HS-5 (cell line): ENCODE measurements around the gene DRGX.

Experiments
- DNase-seq: peaks from one replicate; pipeline ENCODE4 v3.0.0-alpha.2; 2012; ENCODE audit warnings: low read depth

The DRGX gene

DNA sequence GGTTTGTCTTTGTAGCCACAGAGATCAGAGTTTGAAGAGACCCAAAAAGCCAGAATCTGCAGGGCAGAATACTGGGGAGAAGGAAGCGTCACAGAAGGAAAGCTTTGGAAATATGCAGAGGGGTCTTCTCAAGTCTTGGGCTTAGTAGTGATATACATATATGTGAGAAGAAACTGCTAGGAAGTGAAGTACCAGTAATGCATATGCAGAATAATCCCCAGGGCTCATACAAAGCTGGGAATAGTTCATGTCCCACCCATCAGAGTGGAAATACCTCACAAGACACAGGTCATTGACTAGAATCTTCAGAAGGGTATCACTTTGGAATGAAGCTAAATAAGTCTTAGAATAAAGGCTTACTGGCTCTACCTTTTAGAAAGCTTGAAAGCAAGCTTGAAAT is 57.3 kb downstream of the DRGX start:
- DNase-seq: no peak

DNA sequence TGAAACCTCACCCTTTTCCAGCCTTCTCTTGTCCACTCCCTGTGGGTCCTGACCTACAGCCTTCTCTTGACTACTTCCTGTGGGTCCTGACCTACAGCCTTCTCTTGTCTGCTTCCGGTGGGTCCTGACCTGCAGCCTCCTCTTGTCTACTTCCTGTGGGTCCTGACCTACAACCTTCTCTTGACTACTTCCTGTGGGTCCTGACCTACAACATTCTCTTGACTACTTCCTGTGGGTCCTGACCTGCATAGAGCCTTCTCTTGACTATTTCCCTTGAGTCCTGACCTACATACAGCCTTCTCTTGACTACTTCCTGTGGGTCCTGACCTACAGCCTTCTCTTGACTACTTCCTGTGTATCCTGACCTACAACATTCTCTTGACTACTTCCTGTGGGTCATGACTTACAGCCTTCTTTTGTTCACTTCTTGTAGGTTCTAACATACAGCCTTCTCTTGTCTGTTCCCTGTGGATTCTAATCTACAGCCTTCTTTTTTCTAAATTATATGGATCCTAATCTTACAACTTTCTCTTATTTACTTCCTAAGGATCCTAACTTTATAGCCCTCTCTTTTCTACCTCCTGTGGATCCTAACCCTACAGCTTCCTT is 60.4 kb downstream of the DRGX start:
- no peak for DNase-seq

DNA sequence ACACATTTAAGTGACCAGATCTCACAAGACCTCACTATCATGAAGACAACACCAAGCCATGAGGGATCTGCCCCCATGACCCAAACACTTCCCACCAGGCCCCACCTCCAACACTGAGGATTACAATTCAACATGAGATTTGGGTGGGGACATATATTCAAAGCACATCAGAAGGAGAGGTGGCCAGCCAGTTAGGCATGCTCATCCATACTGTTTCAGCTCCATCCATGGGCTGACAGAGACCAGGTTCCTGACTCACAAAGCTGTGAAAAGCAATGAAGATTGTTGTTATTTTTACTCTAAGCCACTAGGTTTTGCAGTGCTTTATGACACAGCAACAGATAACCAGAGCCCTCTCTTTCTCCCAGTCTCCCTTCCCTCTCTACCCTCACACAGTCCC is 60.9 kb downstream of the DRGX start:
- DNase-seq: no peak

DNA sequence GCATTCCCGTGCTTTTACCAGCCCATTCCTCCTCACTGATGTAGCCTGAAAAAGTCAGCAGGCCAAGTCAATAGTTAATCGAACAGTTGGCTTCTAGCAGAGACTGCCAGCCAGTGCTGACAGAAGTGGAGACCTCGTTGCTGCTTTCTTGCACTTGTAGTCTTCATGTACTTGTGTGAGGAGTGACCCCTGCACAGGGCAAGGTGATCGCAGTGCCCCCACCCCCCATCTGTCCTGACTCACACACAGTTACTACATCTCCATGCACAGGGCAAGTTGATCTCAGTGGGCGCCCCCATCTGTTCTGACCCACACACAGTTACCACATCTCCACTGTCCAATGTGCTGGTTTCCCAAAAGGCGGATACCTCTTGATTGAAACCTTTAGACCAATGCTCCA is 62.7 kb downstream of the DRGX start:
- no peak for DNase-seq

DNA sequence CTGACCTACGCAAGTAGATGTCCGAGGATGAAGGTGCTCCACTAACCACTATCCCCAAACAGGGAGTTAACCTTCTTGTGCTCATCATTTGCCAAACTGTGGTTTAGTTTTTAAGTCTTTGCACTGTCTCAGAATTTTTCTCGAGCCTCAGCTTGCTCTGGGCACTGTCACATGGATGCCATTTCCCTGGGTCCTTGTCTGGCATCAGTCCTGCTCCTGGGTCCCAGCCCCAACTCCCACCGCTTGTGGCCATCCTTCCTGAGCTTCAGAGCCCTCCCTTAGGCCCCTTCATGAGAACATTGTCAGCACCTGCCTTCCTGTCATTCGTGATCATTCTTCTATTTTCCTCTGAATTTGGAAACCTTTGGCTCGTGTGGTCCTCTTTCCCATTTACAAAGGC is 63.1 kb downstream of the DRGX start:
- no peak for DNase-seq

DNA sequence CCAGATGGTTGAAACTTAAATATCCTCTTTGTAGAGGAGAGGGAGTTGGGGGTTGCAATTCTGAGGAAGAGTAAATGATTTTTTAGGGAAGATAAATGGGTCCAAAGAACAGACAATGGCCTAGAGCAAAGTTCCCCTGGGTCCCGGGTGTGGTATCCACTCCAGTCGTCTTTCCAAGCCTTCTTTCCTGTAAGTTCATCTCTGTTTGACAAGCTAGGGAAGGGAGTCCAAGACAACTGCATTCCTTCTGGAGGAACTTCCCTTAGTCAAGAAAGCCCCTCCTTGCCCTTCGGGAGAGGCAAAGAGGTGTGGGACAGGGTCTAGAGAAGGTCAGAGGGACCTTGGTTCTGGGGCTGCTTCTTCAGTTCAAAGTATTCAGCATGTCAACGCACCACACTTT is 63.6 kb downstream of the DRGX start:
- DNase-seq: no peak

DNA sequence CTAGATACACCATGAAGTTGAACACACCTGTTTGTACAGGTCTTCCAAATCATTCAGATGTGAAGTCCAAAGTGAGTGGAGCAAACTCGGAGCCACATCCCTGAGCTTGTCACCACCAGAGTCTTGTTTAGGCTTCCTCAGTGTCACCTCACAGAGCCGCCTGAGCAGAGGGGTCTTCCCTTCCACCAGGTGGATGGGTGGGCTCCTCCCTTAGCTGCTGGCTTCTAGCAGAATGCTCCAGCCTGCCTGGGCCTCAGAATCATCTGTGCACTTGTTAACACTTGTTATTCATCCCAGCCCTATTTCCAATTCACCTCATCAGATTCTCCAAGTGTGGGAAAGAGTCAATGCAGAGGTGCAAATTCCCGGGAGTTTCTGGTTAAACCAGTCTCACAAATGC is 64.5 kb downstream of the DRGX start:
- DNase-seq: no peak

DNA sequence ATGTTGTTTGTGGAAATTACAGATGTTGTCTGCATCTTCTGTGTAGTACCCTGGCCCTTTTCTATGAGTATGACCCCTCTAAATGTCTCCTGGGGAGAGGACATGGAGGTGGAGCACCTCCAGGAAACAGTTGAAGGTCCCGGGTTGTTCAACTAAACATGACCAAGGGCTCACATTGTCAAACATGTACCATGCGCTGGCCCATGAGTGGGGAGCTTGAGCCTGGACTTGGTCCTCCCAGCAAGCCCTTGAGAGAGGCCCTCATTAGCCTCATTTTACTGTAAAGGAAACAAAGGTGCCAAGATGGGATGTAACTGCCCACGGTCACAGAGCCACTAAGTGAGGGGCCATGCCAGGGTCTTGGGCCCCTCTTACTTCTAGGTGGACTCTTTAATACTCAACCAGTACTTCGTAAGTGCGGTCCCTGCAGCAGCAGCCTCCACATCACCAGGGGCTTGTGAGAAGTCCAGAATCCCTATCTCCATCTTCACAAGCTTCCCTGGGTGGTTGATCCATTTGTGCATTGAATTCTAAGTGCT is 65.7 kb downstream of the DRGX start:
- DNase-seq: no peak

DNA sequence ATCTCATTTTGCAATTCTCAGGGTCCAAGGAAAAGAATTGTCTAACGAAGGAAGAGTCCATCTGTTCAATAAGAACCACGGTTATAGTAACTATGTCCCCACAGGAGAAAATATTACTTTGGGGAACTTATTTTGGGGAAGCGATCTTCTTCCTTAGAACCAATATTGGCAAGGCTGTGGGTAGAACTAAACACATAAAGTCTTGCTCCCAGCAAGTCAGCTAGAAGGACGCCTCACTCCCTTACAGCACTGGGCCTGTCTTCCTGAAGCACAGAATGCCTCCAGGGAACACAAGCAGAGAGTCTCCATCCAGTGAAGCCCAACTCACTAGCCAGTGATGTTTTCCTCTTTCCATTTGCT is 66.8 kb downstream of the DRGX start:
- DNase-seq: no peak

DNA sequence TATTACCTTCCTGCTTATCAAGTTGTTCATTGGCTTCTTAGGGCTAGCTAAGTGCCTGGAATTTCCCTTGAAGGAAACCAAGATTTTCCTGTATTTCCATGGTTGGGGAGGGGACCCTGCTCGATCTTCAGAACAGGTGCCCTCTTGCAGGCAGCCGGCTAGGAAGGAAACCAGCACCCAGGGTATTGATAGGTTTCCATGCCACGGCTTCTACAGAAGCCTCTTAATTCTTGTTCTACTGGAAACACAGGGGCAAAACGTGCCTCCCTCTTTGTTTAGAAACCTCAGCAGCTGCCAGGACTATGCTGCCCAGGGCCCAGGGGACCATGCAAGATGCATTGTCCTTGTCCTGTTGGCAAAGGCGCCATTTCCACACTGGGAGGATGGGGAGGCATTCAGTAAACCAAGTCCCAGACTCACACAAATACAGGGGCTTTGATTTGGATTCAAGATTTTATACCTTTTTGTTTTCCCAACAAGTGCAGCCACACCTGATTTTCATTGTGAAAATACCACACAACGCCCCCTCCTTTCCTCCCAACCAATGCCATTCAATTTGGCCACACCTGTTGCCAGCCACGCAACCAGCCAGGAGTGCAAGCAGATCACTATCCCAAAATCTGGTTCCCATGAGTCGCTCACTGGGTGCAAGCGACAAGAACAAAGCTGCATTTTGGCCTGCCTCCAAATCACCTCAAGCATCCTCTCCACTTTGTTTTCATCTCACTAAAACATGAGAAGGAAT is 67.3 kb downstream of the DRGX start:
- DNase-seq: no peak

DNA sequence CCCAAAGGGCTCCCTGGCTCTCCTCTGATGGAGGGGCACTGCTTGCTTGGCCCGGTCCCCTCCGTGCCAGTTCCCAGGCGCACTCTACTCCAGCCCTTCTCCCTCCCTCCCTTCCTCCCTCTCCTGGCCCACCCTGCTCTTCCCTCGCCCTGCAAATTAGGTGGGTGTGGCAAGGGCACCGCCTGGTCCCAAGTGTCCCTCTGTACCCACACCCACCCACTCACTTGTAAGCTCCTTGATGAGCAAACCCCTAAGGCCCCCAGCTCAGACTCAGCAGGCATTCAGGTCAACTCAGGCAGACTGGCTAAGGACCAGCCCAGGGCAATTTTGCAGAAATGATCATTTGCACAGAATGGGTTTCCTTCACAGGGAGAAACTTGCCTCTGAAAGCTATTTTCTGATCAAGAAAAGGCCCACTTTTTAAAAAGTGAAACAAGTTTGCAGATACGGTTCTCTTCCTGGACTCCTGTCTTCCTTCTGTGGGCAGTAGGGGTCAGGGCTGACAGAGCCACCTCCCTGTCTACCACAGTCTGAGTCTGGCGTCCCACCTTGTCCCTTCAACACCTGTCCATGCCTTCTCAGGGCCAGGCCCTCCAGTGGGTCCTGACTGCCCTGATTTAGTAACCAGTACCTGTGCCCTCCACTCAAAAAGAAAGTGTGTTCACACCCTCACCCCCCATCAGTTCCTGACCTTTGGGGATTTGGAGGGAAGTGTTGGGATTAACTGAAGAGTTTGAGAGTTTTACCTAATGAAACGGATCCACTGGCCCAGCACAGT is 68.7 kb downstream of the DRGX start:
- DNase-seq: no peak

DNA sequence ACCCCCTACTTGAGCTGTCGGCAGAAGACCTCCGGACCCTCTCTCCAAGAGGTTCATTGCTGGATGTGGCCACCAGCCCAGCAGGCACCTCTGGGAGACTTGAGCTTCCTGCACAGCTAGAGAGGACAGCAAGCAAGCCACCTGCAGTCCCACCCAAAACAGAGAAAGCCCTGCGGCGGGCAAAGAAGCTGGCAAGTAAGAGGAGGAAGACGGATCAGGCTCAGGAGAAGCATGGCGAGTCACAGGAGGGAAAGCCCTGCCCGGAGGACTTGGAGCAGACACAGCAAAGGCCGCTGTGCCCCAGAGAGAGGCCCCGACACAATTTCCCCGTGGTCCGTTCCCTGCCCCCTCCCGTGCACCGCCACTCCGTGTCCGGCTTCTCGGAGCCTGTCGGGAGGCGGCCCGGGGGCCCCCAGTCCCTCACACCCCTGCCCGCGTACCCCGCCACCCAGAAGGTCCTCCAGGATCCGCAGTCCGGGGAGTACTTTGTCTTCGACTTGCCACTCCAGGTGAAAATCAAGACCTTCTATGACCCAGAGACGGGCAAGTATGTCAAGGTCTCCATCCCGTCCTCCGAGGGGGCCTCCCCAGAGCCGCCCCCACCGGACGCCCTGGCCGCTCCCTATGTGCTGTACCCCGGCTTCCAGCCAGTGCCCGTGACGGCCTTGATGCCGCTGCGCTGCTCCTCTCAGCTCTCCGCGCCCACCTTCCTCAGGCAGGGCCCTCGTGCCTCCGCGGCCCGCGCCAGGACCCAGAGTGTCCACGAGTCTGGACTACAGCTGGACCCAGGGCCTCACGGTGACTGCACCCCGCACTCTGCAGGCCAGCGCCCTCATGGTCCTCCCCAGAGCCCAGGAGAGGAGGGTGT is 69.7 kb downstream of the DRGX start:
- DNase-seq: no peak

DNA sequence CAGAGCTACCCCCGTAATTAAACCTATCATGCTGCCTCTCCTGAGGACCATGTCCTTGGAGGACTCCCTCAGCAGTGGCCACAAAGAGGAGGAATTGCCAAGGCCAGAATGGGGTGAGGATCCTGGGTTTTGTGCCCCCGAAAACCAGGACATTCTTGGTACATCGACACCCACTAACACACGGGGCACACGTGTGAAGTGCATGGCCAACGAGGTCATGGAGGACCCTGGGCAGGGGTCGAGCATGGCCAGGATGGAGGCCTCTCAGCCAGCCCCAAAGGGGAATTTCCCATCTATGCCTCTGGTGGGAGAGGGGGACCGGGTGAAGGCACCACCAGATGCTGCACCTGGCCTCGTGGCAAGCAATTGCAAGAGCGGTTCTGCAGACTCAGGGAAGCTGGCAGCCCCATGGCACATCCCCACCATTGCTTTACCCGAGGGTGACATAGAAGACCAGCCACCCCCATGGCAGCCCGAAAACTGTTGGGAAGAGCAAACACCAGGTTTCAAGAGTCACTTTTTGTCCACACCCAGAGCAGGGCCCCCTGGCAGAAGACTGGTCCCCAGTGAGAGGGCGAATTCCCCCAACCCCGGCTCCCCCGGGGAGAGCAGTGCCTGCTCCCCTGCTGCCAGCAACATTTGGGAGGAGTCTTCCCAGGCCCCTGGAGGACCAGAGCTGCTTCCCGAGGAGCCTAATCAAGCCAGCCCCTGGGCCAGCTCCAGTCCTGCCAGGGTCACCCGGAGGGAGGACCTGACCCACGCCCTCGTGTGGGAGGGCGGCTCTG is 70.6 kb downstream of the DRGX start:
- no peak for DNase-seq

DNA sequence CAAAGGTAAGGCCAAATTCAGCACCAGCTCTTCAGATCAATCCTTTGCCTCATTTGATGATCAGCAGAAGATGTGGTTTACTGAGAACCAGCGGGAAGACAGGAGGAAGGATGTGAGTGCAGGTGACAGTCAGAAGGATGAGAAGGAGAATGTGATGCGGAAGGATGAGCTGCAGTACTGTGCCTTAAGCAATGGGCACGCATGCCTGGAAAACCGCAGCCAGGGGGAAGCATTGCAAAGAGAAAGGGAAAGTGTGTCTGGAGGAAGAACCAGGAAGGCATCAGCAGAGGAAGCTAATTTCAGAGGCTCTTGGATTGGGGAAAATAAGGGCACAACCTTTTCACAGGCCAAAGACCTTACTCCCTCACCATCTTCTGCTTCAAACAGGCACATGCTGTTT is 71.2 kb downstream of the DRGX start:
- DNase-seq: no peak

DNA sequence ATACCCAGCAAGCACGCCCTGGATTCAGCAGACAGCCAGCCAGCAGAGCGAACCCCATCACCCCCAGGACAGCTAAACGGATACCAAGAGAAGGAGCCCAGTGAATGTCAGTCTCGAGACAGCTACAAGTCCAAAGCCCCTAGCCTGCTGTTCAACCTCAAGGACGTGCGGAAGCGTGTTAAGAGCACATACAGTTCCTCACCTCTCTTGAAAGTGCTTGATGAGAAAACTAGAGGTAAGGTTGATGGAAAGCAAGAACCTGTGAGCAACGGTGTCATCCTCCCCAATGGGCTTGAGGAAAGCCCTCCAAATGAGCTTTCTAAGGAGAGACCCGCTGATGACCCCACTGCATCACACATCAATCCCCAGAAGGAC is 72.0 kb downstream of the DRGX start:
- DNase-seq: no peak

DNA sequence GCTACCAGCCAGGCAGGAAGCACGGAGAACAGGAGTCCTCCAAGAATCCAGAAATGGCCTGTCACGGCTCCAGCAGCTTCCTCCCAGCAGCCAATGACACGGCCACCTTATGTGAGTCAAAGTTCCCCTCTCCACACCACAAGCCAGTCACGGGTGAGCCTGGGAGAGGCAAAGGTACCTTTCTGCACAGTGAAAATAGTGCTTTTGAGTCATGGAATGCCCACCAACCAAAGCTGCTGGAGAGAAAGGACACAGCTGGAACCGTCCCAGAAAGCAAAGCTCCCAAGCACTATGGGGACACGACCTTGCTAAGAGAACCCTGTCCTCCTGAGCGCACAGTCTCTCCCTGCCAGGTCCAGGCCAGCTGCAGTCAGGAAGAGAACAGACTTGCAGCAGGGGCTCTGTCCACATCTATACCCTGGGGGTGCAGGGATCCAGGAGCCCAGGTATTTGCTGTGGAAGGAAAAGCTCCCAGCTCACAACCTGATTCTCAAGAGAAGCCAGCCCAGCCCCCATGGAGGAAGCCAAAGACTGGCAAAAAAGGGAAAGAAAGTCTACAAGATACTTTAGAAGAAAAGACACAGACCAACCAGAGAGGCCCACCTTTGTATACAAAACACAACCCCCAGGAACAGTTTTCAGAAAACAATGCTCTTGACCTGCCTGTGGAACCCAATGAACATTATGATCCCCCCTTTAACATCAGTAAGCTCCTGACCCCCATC is 72.6 kb downstream of the DRGX start:
- no peak for DNase-seq

DNA sequence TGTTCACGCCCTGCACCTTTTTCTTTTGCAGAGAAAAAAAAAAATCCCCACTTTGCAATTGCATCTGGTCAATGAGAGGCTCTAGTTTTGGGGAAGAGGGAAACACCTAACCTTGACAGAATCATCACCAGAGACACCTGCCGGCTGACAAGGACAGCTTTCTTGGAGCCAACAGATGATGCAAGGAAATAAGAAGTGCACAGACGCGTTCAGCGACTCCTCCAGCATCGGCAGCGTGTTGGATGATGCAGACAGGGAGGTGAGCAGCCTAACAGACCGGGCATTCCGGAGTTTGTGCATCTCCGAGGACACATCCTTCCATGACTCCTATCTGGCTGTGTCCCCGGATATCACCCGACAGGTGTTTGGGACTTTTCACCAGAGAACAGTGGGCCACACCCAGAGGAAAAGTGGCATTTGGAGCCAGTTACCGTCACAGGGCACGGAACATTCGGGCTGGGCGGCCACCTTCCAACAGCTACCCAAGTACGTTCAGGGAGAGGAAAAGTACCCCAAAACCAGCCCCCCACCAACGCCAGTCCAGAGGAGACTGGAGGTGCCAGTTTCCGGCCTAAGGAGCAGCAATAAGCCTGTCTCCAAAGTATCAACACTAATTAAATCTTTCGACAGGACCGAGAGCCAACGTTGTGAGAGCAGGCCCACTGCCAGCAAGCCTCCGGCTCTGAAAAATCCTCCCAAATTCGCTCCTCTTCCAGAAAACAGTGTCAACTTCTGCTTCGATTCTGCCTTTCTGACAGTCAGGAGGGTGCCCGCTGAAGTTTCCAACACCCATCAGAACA is 73.3 kb downstream of the DRGX start:
- DNase-seq: no peak

DNA sequence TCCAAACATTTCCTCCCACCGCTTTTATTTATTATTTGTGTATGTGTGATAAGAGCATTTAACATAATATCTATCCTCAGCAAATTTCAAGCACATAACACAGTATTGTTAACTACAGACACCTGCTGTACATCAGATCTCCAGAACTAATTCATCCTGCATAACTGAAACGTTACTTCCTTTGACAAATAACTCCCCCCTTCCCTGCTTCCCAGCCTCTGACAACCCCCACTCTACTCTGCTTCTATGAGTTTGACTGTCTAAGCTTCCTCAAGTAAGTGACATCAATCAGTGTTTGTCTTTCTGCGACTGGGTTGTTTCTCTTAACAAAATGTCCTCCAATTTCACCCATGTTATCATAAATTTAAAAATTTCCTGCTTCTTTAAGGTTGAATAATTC is 74.9 kb downstream of the DRGX start:
- DNase-seq: no peak

DNA sequence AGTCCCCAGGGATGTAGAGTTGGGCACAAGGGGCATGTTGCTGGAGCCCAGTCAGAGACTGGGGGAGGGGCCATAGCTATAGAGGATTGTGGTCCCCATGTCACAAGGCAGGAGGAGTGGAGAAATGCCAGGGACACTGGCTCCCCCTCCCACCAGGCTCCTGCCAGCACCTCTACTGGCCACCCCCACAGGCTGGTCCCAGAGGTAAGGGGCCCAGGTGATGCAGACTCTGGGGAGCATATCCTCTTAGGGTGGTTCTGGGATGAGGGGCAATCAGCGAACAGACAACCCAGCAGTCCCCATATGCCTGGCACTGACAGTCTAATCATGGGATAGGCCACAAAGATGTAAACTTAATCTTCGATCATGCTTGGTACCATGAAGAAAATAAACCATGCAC is 75.7 kb downstream of the DRGX start:
- no peak for DNase-seq

DNA sequence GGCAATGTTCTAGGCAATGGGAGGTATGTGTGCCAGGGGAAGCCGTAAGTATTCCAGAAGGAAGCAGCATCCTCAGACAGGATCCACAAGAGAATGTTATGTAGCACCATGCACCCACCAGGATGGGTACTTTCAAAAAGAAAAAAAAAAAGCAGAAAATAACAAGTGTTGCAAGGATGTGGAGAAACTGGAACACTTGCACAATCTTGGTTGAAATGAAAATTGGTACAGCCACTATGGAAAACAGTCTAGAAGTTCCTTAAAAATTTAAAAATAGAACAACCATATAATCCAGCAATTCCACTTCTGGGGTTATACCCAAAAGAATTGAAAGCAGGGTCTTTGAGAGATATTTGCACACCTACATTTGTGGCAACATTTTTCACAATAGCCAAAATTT is 76.7 kb downstream of the DRGX start:
- DNase-seq: no peak
